Progenitor cell of endocrine pancreas (in vitro differentiated cells): ENCODE results near the gene ZNF488. TPM values are rescaled to one million over a fixed set of nuclear protein-coding genes. Genes with fewer than 3 reads are reported as not detected.

Experiments
- DNase-seq: peaks from one replicate; pipeline ENCODE4 v3.0.0; 2021; ENCODE audit warnings: low spot score; ENCODE audit not compliant: unreplicated experiment
- H3K27ac Mint-ChIP-seq: 2 replicates; pipeline ENCODE4 v1.8.0; 2021; ENCODE audit warnings: mild to moderate bottlenecking, moderate library complexity, mixed read lengths
- H3K27me3 Mint-ChIP-seq: 2 replicates; pipeline ENCODE4 v1.8.0; 2021; ENCODE audit warnings: mixed read lengths
- H3K36me3 Mint-ChIP-seq: 2 replicates; pipeline ENCODE4 v1.8.0; 2022; ENCODE audit warnings: mixed read lengths; ENCODE audit not compliant: insufficient read depth
- H3K4me1 Mint-ChIP-seq: 2 replicates; pipeline ENCODE4 v1.8.0; 2021; ENCODE audit warnings: low read depth, mixed read lengths
- H3K4me3 Mint-ChIP-seq: 2 replicates; pipeline ENCODE4 v1.8.0; 2021; ENCODE audit warnings: low read depth, mild to moderate bottlenecking, moderate library complexity, mixed read lengths
- H3K9me3 Mint-ChIP-seq: 2 replicates; pipeline ENCODE4 v1.8.0; 2021; ENCODE audit warnings: low read depth, mixed read lengths
- CTCF ChIP-seq: fragments of 200-600 bp; sonication (generic); IDR thresholded peaks from one replicate; pipeline ENCODE4 v1.5.0; 2021; ENCODE audit warnings: antibody characterized with exemption, mild to moderate bottlenecking; ENCODE audit not compliant: unreplicated experiment
- total RNA-seq: library from RNA; stranded (reverse); gene quantifications from 2 replicates; pipeline ENCODE4 v1.2.1, GENCODE V29; 2021

ZNF488 gene
- total RNA-seq, 1 donor from 2014 or later: 1.0 TPM

- peaks cover 1% of the 10 kb centered on the region for H3K4me1 Mint-ChIP-seq
- DNase-seq: no peak
- no peaks in the 10 kb centered on the region for H3K36me3 Mint-ChIP-seq
- no peak for TF ChIP-seq CTCF
- no peaks in the 10 kb centered on the region for H3K9me3 Mint-ChIP-seq
- no peak overlapping the region for H3K4me3 Mint-ChIP-seq
- no peaks in the 10 kb centered on the region for H3K27me3 Mint-ChIP-seq
- no peak overlapping the region for H3K27ac Mint-ChIP-seq
Observed at GRCh38 chr10:47408606-47409005, 24.5 kb upstream of the ZNF488 start.

DNA sequence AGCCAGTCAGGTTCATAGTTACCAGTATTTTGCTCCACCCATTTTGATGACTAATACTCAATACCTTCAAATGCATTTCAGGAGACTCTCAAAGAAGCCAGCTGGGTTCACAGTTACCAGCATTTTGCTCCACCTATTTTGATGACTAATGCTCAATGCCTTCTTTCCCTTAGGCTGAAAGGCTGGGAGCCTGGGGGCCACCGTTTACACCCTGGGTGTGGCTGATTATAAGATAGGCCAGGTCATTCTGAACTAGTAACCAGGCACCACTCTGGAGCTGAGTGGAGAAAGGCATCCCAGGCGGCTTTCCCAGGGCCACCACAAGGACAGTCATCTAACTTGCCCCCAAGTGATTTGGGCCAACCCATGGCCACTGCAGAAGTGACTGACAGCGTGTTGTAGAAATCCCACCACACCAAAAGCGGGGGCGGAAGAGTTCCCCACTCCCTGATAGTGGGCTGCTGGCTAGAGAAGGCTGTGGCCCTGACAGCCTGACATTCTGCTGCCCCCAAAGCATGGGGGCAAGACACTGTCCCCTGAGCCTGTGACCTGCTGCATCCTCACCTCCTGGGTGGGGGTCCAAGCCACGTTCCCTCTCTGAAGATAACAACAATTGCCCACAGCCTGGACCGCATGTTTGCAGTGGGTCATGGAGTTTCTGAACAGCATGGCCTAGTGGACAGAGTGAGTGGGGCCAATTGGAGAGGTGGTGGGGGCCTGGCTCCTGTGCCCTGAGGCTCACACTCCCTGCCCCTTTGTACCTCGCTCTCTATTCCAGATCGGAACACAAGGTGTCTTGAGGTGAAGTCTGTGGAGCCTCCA, 23.0 kb upstream of the ZNF488 start:
- no peak overlapping the region for H3K4me3 Mint-ChIP-seq

DNA sequence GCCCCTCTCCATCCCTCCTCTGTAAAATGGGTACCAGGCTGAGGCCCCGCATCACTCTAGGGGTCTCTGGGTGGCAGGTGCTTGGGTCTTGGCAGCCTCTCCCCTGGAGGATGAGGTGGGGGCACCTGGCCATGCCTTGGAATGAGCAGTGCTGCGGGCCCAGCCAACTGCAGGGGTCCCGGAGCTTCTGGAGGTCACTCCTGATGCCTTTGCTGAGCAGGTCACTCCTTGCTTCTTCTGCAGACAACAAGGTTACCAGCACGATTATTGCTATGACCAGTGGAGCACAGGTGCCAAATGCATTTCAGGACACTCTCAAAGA, 22.4 kb upstream of the ZNF488 start:
- H3K9me3 Mint-ChIP-seq: no peaks in the 10 kb centered on the region
- no peak overlapping the region for H3K4me3 Mint-ChIP-seq
- no peak for DNase-seq
- H3K4me1 Mint-ChIP-seq: peaks cover 16% of the 10 kb centered on the region
- no peak overlapping the region for H3K27ac Mint-ChIP-seq
- no peaks in the 10 kb centered on the region for H3K27me3 Mint-ChIP-seq
- TF ChIP-seq CTCF: no peak
- H3K36me3 Mint-ChIP-seq: no peaks in the 10 kb centered on the region

More for the DNA sequence above, 23.0 kb upstream of the ZNF488 start:
- H3K4me1 Mint-ChIP-seq: peaks cover 14% of the 10 kb centered on the region
- no peak overlapping the region for H3K27ac Mint-ChIP-seq
- no peak for DNase-seq
- TF ChIP-seq CTCF: no peak
- H3K36me3 Mint-ChIP-seq: no peaks in the 10 kb centered on the region
- H3K9me3 Mint-ChIP-seq: no peaks in the 10 kb centered on the region
- no peaks in the 10 kb centered on the region for H3K27me3 Mint-ChIP-seq

- no peaks in the 10 kb centered on the region for H3K27me3 Mint-ChIP-seq
- H3K36me3 Mint-ChIP-seq: no peaks in the 10 kb centered on the region
- H3K4me1 Mint-ChIP-seq: peaks cover 16% of the 10 kb centered on the region
- TF ChIP-seq CTCF: no peak
- no peak overlapping the region for H3K27ac Mint-ChIP-seq
- no peak for DNase-seq
- no peaks in the 10 kb centered on the region for H3K9me3 Mint-ChIP-seq
- no peak overlapping the region for H3K4me3 Mint-ChIP-seq
Observed at GRCh38 chr10:47405857-47406547, 21.9 kb upstream of the ZNF488 start.

- Mint-ChIP-seq H3K27me3 (no peaks in the 10 kb centered on the region), H3K27ac (no peak overlapping the region), H3K4me1 (peaks cover 16% of the 10 kb centered on the region), H3K36me3 (no peaks in the 10 kb centered on the region), H3K4me3 (no peak overlapping the region), H3K9me3 (no peaks in the 10 kb centered on the region)
- no peak for TF ChIP-seq CTCF
- no peak for DNase-seq
Observed at GRCh38 chr10:47404937-47405336, 20.8 kb upstream of the ZNF488 start.
